GM12872 (cell line): ENCODE data around the gene AKAP9.
A peak's percentile ranks its signal among the peaks of the same experiment; 100 is the strongest.

Experiments used
- TF ChIP-seq, protein P1 (sequence below): IDR thresholded peaks from 3 replicates; pipeline ENCODE4 v1.5.1; 2011; ENCODE audit warnings: low read depth, mild to moderate bottlenecking, low read length, moderate library complexity; ENCODE audit not compliant: insufficient read depth

The AKAP9 gene

DNA sequence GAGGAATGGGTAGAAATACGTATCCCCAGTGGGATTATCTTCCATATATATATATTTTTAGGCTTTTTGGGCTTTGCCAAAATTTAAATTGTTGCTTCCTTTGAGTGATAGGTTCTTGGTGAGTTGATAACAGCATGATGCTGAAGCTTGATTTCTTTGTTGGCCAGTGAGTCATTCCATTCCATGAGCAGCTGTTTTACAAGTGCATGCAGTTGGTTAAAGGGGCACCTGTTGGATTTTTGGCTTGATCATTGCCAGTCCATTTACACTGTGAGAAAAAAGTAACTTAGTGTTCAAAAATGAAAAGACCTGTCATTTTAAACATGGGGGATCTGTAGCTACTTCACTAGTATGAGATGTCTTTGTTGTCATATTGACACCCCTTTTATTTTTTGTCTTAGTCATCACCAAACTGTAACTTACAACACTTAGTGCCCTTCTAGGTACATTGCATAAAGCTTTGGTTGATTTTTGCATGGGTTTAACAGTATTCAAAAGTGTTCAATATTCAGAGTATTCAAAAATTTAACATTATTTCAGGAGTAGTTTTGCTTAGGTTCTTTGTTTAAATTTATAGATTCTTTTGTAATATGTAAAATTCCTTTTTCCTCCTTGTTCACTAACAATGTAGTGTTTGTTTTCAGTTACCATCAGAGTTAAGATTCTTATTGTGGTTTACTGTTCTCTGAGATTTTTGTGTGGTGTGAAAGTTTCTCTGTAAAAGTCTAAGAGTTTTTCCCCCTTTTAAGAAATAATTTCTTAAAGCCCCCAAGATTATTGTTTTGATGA is 8.8 kb downstream of the AKAP9 start:
- TF ChIP-seq, protein P1, sequence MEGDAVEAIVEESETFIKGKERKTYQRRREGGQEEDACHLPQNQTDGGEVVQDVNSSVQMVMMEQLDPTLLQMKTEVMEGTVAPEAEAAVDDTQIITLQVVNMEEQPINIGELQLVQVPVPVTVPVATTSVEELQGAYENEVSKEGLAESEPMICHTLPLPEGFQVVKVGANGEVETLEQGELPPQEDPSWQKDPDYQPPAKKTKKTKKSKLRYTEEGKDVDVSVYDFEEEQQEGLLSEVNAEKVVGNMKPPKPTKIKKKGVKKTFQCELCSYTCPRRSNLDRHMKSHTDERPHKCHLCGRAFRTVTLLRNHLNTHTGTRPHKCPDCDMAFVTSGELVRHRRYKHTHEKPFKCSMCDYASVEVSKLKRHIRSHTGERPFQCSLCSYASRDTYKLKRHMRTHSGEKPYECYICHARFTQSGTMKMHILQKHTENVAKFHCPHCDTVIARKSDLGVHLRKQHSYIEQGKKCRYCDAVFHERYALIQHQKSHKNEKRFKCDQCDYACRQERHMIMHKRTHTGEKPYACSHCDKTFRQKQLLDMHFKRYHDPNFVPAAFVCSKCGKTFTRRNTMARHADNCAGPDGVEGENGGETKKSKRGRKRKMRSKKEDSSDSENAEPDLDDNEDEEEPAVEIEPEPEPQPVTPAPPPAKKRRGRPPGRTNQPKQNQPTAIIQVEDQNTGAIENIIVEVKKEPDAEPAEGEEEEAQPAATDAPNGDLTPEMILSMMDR = no peak

DNA sequence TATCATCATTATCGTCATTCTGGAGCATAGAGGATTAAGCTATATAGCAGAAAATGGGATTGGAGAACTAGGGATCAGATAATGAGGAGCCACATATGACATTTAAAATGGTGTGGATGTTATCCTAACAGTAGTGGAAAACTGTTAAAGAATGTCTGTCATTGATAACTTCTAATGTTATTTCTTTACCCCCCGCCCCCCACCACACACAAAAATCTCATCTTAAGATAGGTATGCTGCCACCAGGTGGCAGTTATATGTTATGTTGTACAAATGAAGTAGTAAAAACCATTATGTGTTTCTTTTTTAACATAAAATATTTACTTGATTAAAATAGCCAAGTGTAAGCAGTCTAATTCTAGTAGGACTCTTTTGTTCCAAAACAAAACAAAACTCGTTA is 13.0 kb downstream of the AKAP9 start:
- TF ChIP-seq, protein P1 = 0 out of 3 replicates have a peak, but pooled peaks have one; percentile 8

DNA sequence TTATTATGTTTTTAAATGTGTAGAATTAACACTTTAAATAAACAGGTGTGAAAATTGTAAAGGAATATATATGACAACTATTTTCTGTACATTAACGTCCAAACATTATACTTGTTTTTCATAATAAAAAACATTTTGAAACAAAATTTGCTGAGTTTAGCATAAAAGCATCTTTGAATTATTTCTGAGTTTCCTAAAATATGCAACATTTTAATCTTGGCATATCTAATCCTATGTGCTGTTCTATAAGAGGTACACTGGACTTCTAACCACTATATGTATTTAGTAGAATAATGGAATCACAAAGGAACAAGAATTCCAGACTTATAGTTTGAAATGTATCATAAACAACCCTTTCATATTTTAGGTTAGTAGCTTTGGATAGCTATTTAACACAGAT is 16.6 kb downstream of the AKAP9 start:
- TF ChIP-seq, protein P1 = no peak

DNA sequence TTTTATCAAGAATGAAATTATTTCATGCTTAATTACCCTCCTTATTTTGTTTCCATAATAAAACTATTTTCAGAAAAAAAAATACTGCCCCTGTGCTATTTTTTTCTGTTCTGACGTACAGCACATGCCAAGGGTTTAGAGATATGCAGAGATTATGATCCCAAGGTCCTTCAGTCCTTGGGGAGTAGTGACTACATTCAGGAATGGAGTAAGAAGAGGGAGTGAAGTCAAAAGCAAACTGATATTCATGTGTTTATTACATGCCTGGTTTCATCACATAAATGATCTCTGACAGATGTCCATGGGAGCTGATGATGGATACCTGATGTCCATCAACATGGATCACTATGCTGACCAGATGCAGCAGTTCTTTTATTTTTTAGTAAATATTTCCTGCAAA is 17.2 kb downstream of the AKAP9 start:
- TF ChIP-seq, protein P1 = no peak

DNA sequence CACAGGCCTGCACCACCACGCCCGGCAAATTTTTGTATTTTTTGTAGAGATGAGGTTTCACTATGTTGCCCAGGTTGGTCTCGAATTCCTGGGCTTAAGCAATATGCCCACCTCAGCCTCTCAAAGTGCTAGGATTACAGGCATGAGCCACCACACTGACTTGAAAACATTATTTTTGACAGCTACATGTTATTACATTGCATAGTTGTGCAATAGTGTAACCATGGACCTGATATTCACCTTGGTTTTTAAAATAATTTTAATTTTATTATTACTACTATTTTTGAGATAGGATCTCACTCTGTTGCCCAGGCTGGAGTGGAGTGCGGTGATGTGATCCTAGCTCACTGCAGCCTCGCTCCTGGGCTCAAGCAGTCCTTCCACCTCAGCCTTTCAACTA is 18.4 kb downstream of the AKAP9 start:
- TF ChIP-seq, protein P1 = no peak

DNA sequence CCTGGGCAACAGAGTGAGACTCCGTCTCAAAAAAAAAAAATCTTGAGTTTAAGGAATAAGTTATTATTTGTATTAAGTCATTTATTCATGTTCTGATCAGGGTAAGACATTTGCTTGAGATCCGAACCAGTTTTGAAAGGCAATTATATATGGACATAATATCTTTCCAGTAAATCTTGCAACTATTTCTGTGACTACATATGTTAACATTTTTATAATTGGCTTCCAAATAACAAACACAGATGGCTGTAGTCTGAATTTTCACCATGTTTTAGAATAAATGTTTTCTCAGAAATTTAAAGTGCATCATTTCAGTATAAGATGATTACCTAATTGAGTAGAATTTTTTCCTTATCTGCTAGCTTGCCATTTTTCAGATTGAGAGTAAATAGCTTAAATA is 21.2 kb downstream of the AKAP9 start:
- TF ChIP-seq, protein P1 = no peak

DNA sequence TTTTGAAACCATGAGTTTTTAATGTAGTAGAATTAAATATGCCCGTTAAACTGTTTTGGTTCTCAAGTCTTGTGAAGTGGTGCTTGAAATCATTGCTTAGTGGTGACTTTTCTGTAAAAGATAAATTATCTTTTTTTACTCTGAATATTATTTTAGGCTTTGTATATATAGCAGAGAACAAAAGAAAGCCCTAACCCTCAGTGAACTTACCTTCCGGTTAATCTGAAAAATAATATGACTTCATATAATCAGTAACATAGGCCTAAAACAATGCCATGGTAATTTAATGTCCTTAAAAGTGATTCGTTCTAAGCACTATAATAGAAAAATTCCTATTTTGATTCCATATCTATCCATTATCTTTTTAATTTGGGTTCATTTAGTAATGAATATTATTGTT is 21.8 kb downstream of the AKAP9 start:
- TF ChIP-seq, protein P1 = no peak

GRCh38 chr7:91973639-91974038 is 33.0 kb downstream of the AKAP9 start:
- TF ChIP-seq, protein P1 = no peak
